ENCODE measurements around the gene TGDS.

DNA sequence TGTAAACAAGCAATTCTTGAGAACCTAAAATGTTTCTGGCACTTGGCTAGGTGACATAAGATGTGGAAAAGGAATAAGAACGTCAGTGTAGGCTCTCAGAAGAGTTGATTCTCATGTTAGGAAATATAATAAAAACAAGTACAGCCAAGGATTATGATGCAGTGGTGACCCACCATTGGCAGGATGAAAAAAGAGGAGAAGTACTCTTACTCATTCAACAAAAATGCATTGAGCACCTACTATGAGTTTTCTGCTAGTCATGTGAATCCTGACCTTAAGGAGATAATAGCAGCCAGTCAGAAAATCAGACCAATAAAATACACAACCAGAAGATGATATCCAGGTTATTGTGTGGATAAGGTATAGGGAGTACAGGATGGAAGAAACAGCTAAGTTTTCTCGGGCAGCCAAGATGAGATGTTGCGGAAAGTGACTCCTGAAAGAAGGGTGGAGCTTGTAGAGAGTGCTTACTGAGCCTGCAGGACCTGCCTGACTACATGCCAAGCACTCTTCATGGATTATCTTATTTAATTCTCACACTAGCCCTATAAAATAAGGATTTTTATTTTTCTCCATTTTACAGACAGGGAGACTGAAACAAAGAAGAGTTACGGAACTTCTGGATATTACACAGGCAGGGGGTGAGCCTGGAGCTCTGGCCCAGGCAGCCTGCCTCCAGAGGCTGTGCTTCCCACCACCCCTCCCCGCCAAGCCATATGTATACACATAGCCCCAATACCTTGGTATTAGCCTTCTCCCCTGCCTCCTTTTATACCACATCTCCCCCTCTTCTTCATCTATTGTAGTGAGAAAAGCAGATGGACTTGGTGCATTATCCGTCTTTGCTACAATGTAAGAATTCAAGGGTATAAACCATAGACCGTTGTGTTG, 58.0 kb downstream of the TGDS start:
- TF ChIP-seq CTCF (conservative IDR thresholded peaks at IDR 0.05): no peak
- no peak for TF ChIP-seq ZFX (IDR thresholded peaks at IDR 0.05)

Data from C4-2B (cell line).